Measurements from ENCODE around the gene TK1.

DNA sequence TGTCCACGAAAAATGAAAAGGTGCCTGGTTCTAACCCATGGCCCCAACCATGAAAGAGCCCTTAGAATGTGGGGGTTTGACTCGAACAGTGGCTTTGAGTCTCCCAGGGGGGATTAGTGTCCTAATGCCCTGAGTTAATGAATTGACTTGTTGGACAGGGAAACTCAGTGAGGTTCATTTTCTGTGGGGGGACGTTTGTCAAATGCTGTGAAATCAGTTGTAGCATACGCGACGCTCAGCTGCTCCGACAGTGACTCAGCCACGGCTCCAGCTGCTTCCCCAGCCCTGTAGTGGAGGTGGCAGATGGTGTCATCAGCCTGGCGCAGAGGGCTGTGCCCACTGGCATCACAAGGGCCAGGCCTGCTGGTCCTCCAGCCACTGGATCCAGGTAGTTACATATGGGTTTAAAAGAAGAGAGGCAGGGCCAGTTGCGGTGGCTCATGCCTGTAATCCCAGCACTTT is 40.6 kb upstream of the TK1 start:
- TF ChIP-seq, protein P1, sequence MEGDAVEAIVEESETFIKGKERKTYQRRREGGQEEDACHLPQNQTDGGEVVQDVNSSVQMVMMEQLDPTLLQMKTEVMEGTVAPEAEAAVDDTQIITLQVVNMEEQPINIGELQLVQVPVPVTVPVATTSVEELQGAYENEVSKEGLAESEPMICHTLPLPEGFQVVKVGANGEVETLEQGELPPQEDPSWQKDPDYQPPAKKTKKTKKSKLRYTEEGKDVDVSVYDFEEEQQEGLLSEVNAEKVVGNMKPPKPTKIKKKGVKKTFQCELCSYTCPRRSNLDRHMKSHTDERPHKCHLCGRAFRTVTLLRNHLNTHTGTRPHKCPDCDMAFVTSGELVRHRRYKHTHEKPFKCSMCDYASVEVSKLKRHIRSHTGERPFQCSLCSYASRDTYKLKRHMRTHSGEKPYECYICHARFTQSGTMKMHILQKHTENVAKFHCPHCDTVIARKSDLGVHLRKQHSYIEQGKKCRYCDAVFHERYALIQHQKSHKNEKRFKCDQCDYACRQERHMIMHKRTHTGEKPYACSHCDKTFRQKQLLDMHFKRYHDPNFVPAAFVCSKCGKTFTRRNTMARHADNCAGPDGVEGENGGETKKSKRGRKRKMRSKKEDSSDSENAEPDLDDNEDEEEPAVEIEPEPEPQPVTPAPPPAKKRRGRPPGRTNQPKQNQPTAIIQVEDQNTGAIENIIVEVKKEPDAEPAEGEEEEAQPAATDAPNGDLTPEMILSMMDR (IDR thresholded peaks at IDR 0.05), result no peak
- TF ChIP-seq YY1 (IDR thresholded peaks at IDR 0.05; ENCODE audit: low read depth) (no peak), MEF2A (IDR thresholded peaks at IDR 0.05; ENCODE audit: borderline replicate concordance, low read depth) (no peak), TAF1 (IDR thresholded peaks at IDR 0.05; ENCODE audit: borderline replicate concordance, low read depth, low read length) (no peak), SMC3 (IDR thresholded peaks at IDR 0.05; ENCODE audit: low read depth, low read length) (no peak), MXI1 (IDR thresholded peaks at IDR 0.05; ENCODE audit: low read depth, low read length) (no peak), GABPA (IDR thresholded peaks at IDR 0.05; ENCODE audit: low read depth) (no peak), NFIC (IDR thresholded peaks at IDR 0.05; ENCODE audit: borderline replicate concordance) (no peak)
- TF ChIP-seq, protein P2, sequence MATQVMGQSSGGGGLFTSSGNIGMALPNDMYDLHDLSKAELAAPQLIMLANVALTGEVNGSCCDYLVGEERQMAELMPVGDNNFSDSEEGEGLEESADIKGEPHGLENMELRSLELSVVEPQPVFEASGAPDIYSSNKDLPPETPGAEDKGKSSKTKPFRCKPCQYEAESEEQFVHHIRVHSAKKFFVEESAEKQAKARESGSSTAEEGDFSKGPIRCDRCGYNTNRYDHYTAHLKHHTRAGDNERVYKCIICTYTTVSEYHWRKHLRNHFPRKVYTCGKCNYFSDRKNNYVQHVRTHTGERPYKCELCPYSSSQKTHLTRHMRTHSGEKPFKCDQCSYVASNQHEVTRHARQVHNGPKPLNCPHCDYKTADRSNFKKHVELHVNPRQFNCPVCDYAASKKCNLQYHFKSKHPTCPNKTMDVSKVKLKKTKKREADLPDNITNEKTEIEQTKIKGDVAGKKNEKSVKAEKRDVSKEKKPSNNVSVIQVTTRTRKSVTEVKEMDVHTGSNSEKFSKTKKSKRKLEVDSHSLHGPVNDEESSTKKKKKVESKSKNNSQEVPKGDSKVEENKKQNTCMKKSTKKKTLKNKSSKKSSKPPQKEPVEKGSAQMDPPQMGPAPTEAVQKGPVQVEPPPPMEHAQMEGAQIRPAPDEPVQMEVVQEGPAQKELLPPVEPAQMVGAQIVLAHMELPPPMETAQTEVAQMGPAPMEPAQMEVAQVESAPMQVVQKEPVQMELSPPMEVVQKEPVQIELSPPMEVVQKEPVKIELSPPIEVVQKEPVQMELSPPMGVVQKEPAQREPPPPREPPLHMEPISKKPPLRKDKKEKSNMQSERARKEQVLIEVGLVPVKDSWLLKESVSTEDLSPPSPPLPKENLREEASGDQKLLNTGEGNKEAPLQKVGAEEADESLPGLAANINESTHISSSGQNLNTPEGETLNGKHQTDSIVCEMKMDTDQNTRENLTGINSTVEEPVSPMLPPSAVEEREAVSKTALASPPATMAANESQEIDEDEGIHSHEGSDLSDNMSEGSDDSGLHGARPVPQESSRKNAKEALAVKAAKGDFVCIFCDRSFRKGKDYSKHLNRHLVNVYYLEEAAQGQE (IDR thresholded peaks at IDR 0.05; ENCODE audit: low read depth, low read length), result no peak
- TF ChIP-seq, protein P3, sequence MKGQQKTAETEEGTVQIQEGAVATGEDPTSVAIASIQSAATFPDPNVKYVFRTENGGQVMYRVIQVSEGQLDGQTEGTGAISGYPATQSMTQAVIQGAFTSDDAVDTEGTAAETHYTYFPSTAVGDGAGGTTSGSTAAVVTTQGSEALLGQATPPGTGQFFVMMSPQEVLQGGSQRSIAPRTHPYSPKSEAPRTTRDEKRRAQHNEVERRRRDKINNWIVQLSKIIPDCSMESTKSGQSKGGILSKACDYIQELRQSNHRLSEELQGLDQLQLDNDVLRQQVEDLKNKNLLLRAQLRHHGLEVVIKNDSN (IDR thresholded peaks at IDR 0.05; ENCODE audit: borderline replicate concordance, low read depth), result no peak

Data from SK-N-SH (cell line).